IPS-18a (cell line): Measurements from ENCODE around the gene JADE2.

Source experiments
- H3K27ac ChIP-seq: one replicate; pipeline ENCODE4 v1.5.1; 2013; ENCODE audit warnings: low read length
- H3K27me3 ChIP-seq: one replicate; pipeline ENCODE4 v1.6.1; 2013; ENCODE audit warnings: mild to moderate bottlenecking, low read length; ENCODE audit not compliant: control insufficient read depth, insufficient read depth
- H3K36me3 ChIP-seq: one replicate; pipeline ENCODE4 v1.6.1; 2013; ENCODE audit warnings: low read depth, low read length; ENCODE audit not compliant: control insufficient read depth
- H3K4me1 ChIP-seq: one replicate; pipeline ENCODE4 v1.6.1; 2013; ENCODE audit warnings: low read depth, low read length; ENCODE audit not compliant: control insufficient read depth
- H3K4me3 ChIP-seq: one replicate; pipeline ENCODE4 v1.5.1; 2013; ENCODE audit warnings: low read length
- H3K9ac ChIP-seq: one replicate; pipeline ENCODE4 v1.6.1; 2013; ENCODE audit warnings: mild to moderate bottlenecking, low read length, moderate library complexity
- H3K9me3 ChIP-seq: one replicate; pipeline ENCODE4 v1.6.1; 2013; ENCODE audit warnings: low read depth, low read length; ENCODE audit not compliant: control insufficient read depth

Gene JADE2

GRCh38 chr5:134525683-134526482 is 413 bp downstream of the JADE2 start:
- Histone ChIP-seq H3K4me3 (peak overlapping the region; percentile 87), H3K36me3 (no peaks in the 10 kb centered on the region), H3K27me3 (no peaks in the 10 kb centered on the region), H3K27ac (peak overlapping the region; percentile 11), H3K4me1 (peaks cover 32% of the 10 kb centered on the region), H3K9ac (peak overlapping the region; percentile 79), H3K9me3 (no peaks in the 10 kb centered on the region)

GRCh38 chr5:134526483-134527155 is 1.1 kb downstream of the JADE2 start:
- Histone ChIP-seq H3K27me3 (no peaks in the 10 kb centered on the region), H3K27ac (peak overlapping the region; percentile 11), H3K9ac (peak overlapping the region; percentile 79), H3K4me3 (peak overlapping the region; percentile 87), H3K36me3 (no peaks in the 10 kb centered on the region), H3K9me3 (no peaks in the 10 kb centered on the region), H3K4me1 (peaks cover 35% of the 10 kb centered on the region)

- H3K4me1 ChIP-seq, result peaks cover 39% of the 10 kb centered on the region
- H3K9me3 ChIP-seq, result no peaks in the 10 kb centered on the region
- peak overlapping the region; percentile 87 for H3K4me3 ChIP-seq
- no peaks in the 10 kb centered on the region for H3K36me3 ChIP-seq
- peak overlapping the region; percentile 68 for H3K27ac ChIP-seq
- H3K27me3 ChIP-seq, result no peaks in the 10 kb centered on the region
- peak overlapping the region; percentile 79 for H3K9ac ChIP-seq
These were observed 1.9 kb downstream of the JADE2 start for GRCh38 chr5:134527156-134527960.

GRCh38 chr5:134527961-134528424 is 2.5 kb downstream of the JADE2 start:
- Histone ChIP-seq H3K9me3 (no peaks in the 10 kb centered on the region), H3K27me3 (no peaks in the 10 kb centered on the region), H3K4me1 (peaks cover 39% of the 10 kb centered on the region), H3K27ac (peak overlapping the region; percentile 68), H3K36me3 (no peaks in the 10 kb centered on the region), H3K4me3 (peak overlapping the region; percentile 87), H3K9ac (peak overlapping the region; percentile 66)

GRCh38 chr5:134528556-134528955 is 3.1 kb downstream of the JADE2 start:
- peaks cover 38% of the 10 kb centered on the region for H3K4me1 ChIP-seq
- H3K4me3 ChIP-seq, result peak overlapping the region; percentile 87
- H3K27me3 ChIP-seq, result no peaks in the 10 kb centered on the region
- H3K27ac ChIP-seq, result peak overlapping the region; percentile 68
- no peaks in the 10 kb centered on the region for H3K9me3 ChIP-seq
- no peaks in the 10 kb centered on the region for H3K36me3 ChIP-seq
- H3K9ac ChIP-seq, result peak overlapping the region; percentile 66

GRCh38 chr5:134529460-134529859 is 4.0 kb downstream of the JADE2 start:
- H3K27me3 ChIP-seq, result no peaks in the 10 kb centered on the region
- no peak overlapping the region for H3K4me3 ChIP-seq
- H3K36me3 ChIP-seq, result no peaks in the 10 kb centered on the region
- H3K9ac ChIP-seq, result no peak overlapping the region
- H3K27ac ChIP-seq, result no peak overlapping the region
- peaks cover 38% of the 10 kb centered on the region for H3K4me1 ChIP-seq
- no peaks in the 10 kb centered on the region for H3K9me3 ChIP-seq

GRCh38 chr5:134530301-134531077 is 5.0 kb downstream of the JADE2 start:
- Histone ChIP-seq H3K27me3 (no peaks in the 10 kb centered on the region), H3K9ac (no peak overlapping the region), H3K4me1 (peaks cover 49% of the 10 kb centered on the region), H3K36me3 (no peaks in the 10 kb centered on the region), H3K4me3 (no peak overlapping the region), H3K9me3 (no peaks in the 10 kb centered on the region), H3K27ac (no peak overlapping the region)

- H3K9ac ChIP-seq, result no peak overlapping the region
- H3K4me3 ChIP-seq, result no peak overlapping the region
- peaks cover 43% of the 10 kb centered on the region for H3K4me1 ChIP-seq
- H3K36me3 ChIP-seq, result peaks cover 11% of the 10 kb centered on the region
- no peaks in the 10 kb centered on the region for H3K9me3 ChIP-seq
- H3K27ac ChIP-seq, result no peak overlapping the region
- no peaks in the 10 kb centered on the region for H3K27me3 ChIP-seq
These were observed 7.8 kb downstream of the JADE2 start for GRCh38 chr5:134533115-134533815.

- no peak overlapping the region for H3K27ac ChIP-seq
- peaks cover 33% of the 10 kb centered on the region for H3K4me1 ChIP-seq
- peaks cover 14% of the 10 kb centered on the region for H3K36me3 ChIP-seq
- no peaks in the 10 kb centered on the region for H3K27me3 ChIP-seq
- H3K9me3 ChIP-seq, result no peaks in the 10 kb centered on the region
- H3K9ac ChIP-seq, result no peak overlapping the region
- no peak overlapping the region for H3K4me3 ChIP-seq
These were observed 8.7 kb downstream of the JADE2 start for GRCh38 chr5:134534058-134534725.

- Histone ChIP-seq H3K4me3 (no peak overlapping the region), H3K36me3 (peaks cover 14% of the 10 kb centered on the region), H3K9me3 (no peaks in the 10 kb centered on the region), H3K4me1 (peaks cover 30% of the 10 kb centered on the region), H3K9ac (no peak overlapping the region), H3K27me3 (no peaks in the 10 kb centered on the region), H3K27ac (no peak overlapping the region)
These were observed 9.2 kb downstream of the JADE2 start for GRCh38 chr5:134534726-134535110.
